Heart right ventricle (tissue), 16 donors: Measurements from ENCODE around the gene AUTS2. TPM values are rescaled to one million over a fixed set of nuclear protein-coding genes. Genes with fewer than 3 reads are reported as not detected.

Experiments
- ATAC-seq, 8 donors: fragments of 200-7000 bp; cut with Tn5 transposase; one replicate each; pipeline ENCODE4 v1.9.1; 2020; ENCODE audit warnings: mild to moderate bottlenecking in 8 of 8, moderate library complexity in 8 of 8, moderate number of reproducible peaks in 1 of 8
- DNase-seq, 2 donors: peaks; one replicate each; pipeline ENCODE4 v3.0.0-alpha.2; 2020
- H3K27ac ChIP-seq, 10 donors: fragments of 200-600 bp; sonication (generic) in 2 of 10; one replicate each; pipeline versions ENCODE4 v1.5.0 to v1.8.0; 2020 to 2022; ENCODE audit warnings: mild to moderate bottlenecking in 3 of 10
- H3K27me3 ChIP-seq, 7 donors: fragments of 200-600 bp; one replicate each; pipeline ENCODE4 v1.8.0; 2021 to 2022; ENCODE audit warnings: mild to moderate bottlenecking in 2 of 7
- H3K36me3 ChIP-seq, 9 donors: fragments of 200-600 bp; sonication (generic) in 1 of 9; one replicate each; pipeline versions ENCODE4 v1.5.0 to v1.8.0; 2020 to 2022; ENCODE audit warnings: mild to moderate bottlenecking in 2 of 9
- H3K4me1 ChIP-seq, 9 donors: fragments of 200-600 bp; sonication (generic) in 1 of 9; one replicate each; pipeline versions ENCODE4 v1.5.0 to v1.8.0; 2020 to 2022; ENCODE audit warnings: mild to moderate bottlenecking in 4 of 9
- H3K4me3 ChIP-seq, 10 donors: fragments of 200-600 bp; sonication (generic) in 2 of 10; one replicate each; pipeline versions ENCODE4 v1.5.0 to v1.8.0; 2020 to 2022; ENCODE audit warnings: mild to moderate bottlenecking in 7 of 10, moderate library complexity in 2 of 10
- H3K9me3 ChIP-seq, 11 donors: fragments of 200-600 bp in 10 of 11; sonication (generic) in 2 of 11; one replicate each; pipeline versions ENCODE4 v1.5.0 to v1.8.0; 2013 to 2022; ENCODE audit warnings: mild to moderate bottlenecking in 2 of 11, control low read depth in 1 of 11, moderate library complexity in 1 of 11
- WGBS, 2 donors: extraction: QIAGEN DNeasy Blood & Tissue Kit; methylation state at CpG; one replicate each; pipeline ENCODE4 v1.1.7; 2013; ENCODE audit warnings: inconsistent platforms in 1 of 2; 5-methylcytosine and 5-hydroxymethylcytosine counted together
- intact Hi-C, 10 donors: fragments of 100-400 bp; cut with DNase I; formaldehyde crosslinking; loops; one replicate each; pipeline versions ENCODE4 v1.11.1 to v1.14.2; 2022
- polyA plus RNA-seq, 2 donors: library from polyadenylated mRNA; stranded (reverse); fragments of 200-250 nt; gene quantifications; one replicate each; pipeline ENCODE4 v1.2.3, GENCODE V29; 2013
- total RNA-seq, 10 donors: library from RNA; stranded (reverse); fragmentation: NEBNext Ultra II Directional in 3 of 10; extraction: Animal tissue kit (Norgen Biotek cat#: 25700) in 3 of 10; gene quantifications; one replicate each; pipeline versions ENCODE4 v1.2.1 to v1.2.4, GENCODE V29; 2021 to 2023
- TF ChIP-seq, protein P1 (sequence below), 9 donors: fragments of 200-600 bp; sonication (generic) in 2 of 9; IDR thresholded peaks; one replicate each; pipeline versions ENCODE4 v1.5.0 to v1.8.0; 2021 to 2022; ENCODE audit warnings: antibody characterized with exemption in 9 of 9, mild to moderate bottlenecking in 5 of 9, moderate library complexity in 1 of 9
- donor health status: Arrhythmogenic right ventricular cardiomyopathy.
- donor health status: ischemic (EF 13 %, LVEDD 7.1; RV severe dilation, severe dysfunction).
- donor health status: healthy with polysubstance abuse.
- donor health status: DM: no; HTN: yes; CAD: no.
- donor health status: DM: no; HTN: no; CAD: no.
- donor health status: ischemic (EF 25% LVEDD 6.9; RV normal size, moderate dysfunction).
- donor health status: ischemic (EF 25% LVEDD 5.7; RV mildly dilated, moderate dysfunction).
- donor health status: healthy.
- donor health status: DM: yes; HTN: yes; CAD: no.
- donor health status: Ischemic cardiomyopathy.
- donor health status: ischemic (EF 35%, LVEDD 5.7; RV mildly dilated, moderate dysfunction).
- donor health status: nonischemic (EF 11% LVEDD 7.7; RV severe dilation, severe dysfunction).
- donor health status: DM: yes; HTN: yes; CAD: no.
- donor health status: PGD.
- donor health status: ischemic (EF 29% LVEDD 5.4; RV normal size, mild dysfunction).
- donor health status: nonischemic (EF 23%, LVEDD 6.1; RV moderate dilation, normal function).

AUTS2 gene
- total and polyA plus RNA-seq, 12 donors = 1.6 to 11.2 (median 7.3) TPM

DNA sequence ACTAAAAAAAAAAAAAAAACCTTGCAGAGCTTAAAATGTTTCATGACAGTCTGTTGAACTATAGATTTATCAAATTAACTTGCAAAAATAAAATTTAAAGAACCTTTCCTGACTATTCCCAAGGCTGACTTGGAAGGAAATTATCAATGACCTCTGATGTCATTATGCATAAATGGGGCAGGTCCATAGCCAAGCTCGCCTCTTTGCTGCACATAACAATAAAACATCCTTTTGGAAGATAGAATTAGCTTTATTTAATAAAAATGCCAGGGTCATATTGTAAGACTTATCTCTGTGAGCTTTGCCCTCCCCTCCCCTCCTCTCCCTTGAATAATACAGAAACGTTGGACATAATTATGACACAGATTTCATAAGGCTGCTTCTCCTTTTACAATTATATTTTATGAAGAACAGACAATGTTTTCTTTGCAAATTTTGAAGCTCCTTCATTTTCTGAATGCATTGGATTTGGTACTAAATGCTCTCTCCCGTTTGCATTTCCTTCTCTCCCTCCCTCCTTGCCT lies 444.8 kb downstream of the AUTS2 start:
- WGBS, 2 donors = 49 to 73% methylated on average over 3 of the region's 3 CpGs
- ATAC-seq = no peak
- Histone ChIP-seq H3K4me3 (no peak overlapping the region), H3K4me1 (peaks cover 0 to 11% (median 5%) of the 10 kb centered on the region in 9 donors), H3K27ac (no peak overlapping the region), H3K9me3 (no peaks in the 10 kb centered on the region), H3K27me3 (no peaks in the 10 kb centered on the region), H3K36me3 (no peaks in the 10 kb centered on the region)
- TF ChIP-seq, protein P1, sequence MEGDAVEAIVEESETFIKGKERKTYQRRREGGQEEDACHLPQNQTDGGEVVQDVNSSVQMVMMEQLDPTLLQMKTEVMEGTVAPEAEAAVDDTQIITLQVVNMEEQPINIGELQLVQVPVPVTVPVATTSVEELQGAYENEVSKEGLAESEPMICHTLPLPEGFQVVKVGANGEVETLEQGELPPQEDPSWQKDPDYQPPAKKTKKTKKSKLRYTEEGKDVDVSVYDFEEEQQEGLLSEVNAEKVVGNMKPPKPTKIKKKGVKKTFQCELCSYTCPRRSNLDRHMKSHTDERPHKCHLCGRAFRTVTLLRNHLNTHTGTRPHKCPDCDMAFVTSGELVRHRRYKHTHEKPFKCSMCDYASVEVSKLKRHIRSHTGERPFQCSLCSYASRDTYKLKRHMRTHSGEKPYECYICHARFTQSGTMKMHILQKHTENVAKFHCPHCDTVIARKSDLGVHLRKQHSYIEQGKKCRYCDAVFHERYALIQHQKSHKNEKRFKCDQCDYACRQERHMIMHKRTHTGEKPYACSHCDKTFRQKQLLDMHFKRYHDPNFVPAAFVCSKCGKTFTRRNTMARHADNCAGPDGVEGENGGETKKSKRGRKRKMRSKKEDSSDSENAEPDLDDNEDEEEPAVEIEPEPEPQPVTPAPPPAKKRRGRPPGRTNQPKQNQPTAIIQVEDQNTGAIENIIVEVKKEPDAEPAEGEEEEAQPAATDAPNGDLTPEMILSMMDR (IDR thresholded peaks at IDR 0.05) = no peak
- intact Hi-C loops = loop anchor here in 9 of 10 donors (2.0 to 10.0 kb wide), 5 partner anchors 118 to 662 kb away; no protein-coding TSS in a partner anchor
- no peak for DNase-seq

DNA sequence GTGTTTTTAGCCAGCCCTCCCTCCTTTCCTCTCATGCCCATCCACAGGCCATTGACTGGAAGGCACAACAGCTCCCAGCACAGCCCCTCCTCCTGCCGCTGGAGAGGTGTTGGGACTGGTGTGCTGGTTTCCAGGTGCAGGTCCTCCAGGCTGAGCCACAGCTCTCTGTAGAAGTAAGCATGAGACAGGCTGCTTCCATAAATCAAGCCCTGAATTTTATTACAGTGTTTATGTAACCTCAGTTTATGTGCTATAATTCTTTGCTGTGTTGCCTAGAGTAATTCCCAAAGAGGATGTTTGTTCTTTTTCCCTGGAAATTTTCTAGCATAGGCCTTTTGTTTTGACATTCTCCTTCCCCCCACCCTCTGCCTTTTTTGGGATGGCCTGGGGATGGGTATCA lies 445.8 kb downstream of the AUTS2 start:
- Histone ChIP-seq H3K4me1 (peaks cover 0 to 11% (median 5%) of the 10 kb centered on the region in 9 donors), H3K9me3 (no peaks in the 10 kb centered on the region), H3K27ac (no peak overlapping the region), H3K27me3 (no peaks in the 10 kb centered on the region), H3K36me3 (no peaks in the 10 kb centered on the region), H3K4me3 (no peak overlapping the region)
- no peak for ATAC-seq
- WGBS, 2 donors = 94 to 100% methylated on average over 1 of the region's 1 CpG
- TF ChIP-seq, protein P1 (IDR thresholded peaks at IDR 0.05) = no peak
- intact Hi-C loops = loop anchor here in 8 of 10 donors (5.0 to 10.0 kb wide), 4 partner anchors 118 to 661 kb away; no protein-coding TSS in a partner anchor
- DNase-seq = no peak

DNA sequence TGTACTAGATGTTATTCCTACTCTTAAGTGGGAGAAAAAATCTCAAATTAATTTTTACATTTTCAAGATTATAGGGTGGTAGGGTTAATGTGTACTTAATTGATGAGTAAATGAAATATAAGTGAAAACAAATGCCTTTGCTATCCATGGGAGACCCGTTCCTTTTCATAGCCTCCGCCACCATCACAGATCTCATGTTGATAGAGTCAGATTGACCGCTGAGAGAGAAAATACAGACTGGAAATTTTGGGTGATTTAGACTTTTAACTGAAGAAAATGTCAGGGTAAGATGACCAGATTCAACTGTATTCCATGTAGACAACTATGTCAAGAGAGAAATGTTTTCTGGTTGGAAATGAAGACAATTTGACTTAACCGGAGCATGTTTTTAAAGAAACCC lies 446.2 kb downstream of the AUTS2 start:
- Histone ChIP-seq H3K9me3 (no peaks in the 10 kb centered on the region), H3K36me3 (no peaks in the 10 kb centered on the region), H3K4me1 (peaks cover 0 to 11% (median 5%) of the 10 kb centered on the region in 9 donors), H3K4me3 (no peak overlapping the region), H3K27ac (no peak overlapping the region), H3K27me3 (no peaks in the 10 kb centered on the region)
- no peak for ATAC-seq
- TF ChIP-seq, protein P1 (IDR thresholded peaks at IDR 0.05) = no peak
- no peak for DNase-seq
- WGBS, 2 donors = 96 to 97% methylated on average over 4 of the region's 4 CpGs
- intact Hi-C loops = loop anchor here in 8 of 10 donors (5.0 to 10.0 kb wide), 4 partner anchors 118 to 660 kb away; no protein-coding TSS in a partner anchor

DNA sequence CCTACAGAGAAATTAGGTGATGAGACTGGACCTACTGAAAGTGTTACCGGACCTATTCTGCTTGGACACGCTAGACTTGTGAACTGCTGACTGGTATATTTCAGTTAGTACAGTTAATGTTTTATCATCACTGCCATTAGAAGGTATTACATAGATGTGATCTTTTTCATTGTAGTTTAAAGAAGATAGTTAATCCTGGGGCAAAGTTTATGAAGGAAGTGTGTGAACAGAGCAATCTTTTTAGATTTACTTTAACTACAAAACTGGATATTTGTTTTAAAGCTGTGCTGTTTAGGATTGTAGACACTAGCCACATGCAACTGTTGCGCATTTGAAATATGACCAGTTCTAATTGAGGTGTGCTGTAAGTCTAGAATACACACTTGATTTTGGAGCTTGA lies 446.7 kb downstream of the AUTS2 start:
- Histone ChIP-seq H3K4me1 (peaks cover 0 to 11% (median 5%) of the 10 kb centered on the region in 9 donors), H3K9me3 (no peaks in the 10 kb centered on the region), H3K27me3 (no peaks in the 10 kb centered on the region), H3K4me3 (no peak overlapping the region), H3K36me3 (no peaks in the 10 kb centered on the region), H3K27ac (no peak overlapping the region)
- intact Hi-C loops = loop anchor here in 8 of 10 donors (5.0 to 10.0 kb wide), 4 partner anchors 117 to 660 kb away; no protein-coding TSS in a partner anchor
- TF ChIP-seq, protein P1 (IDR thresholded peaks at IDR 0.05) = no peak
- WGBS, 2 donors = 99% methylated on average over 3 of the region's 3 CpGs
- no peak for DNase-seq
- ATAC-seq = no peak
